Kidney epithelial cell (primary cell): ENCODE measurements around the gene TENM4. TPM values are rescaled to one million over a fixed set of nuclear protein-coding genes. Genes with fewer than 3 reads are reported as not detected.

Source experiments
- DNase-seq: peaks from one replicate; pipeline ENCODE4 v3.0.0-alpha.2; 2010; ENCODE audit warnings: low read depth
- H3K27me3 ChIP-seq: 2 replicates; pipeline ENCODE4 v1.6.0; 2011; ENCODE audit warnings: low read length; ENCODE audit not compliant: control insufficient read depth, insufficient read depth
- H3K36me3 ChIP-seq: 2 replicates; pipeline ENCODE4 v1.5.1; 2011; ENCODE audit warnings: low read length; ENCODE audit not compliant: control insufficient read depth, insufficient read depth
- H3K4me3 ChIP-seq: 2 replicates; pipeline ENCODE4 v1.5.1; 2011; ENCODE audit warnings: low read depth, mild to moderate bottlenecking, control low read depth, low read length
- total RNA-seq: library from RNA; depleted of rRNA; stranded (reverse); fragments of >200 nt; gene quantifications from 2 replicates; pipeline ENCODE4 v1.2.3, GENCODE V29; 2015
- TF ChIP-seq, protein P1 (sequence below): IDR thresholded peaks from 2 replicates; pipeline ENCODE4 v1.5.1; 2011; ENCODE audit warnings: mild to moderate bottlenecking, moderate library complexity, low read length, control low read depth, inconsistent platforms; ENCODE audit not compliant: insufficient read depth, poor library complexity, severe bottlenecking

Gene TENM4
- total RNA-seq, 1 donor from 2014 or later = 35.3 TPM

GRCh38 chr11:79089601-79090000 is 351.2 kb downstream of the TENM4 start:
- H3K4me3 ChIP-seq = no peak overlapping the region
- no peaks in the 10 kb centered on the region for H3K36me3 ChIP-seq
- DNase-seq = no peak
- no peaks in the 10 kb centered on the region for H3K27me3 ChIP-seq
- TF ChIP-seq, protein P1, sequence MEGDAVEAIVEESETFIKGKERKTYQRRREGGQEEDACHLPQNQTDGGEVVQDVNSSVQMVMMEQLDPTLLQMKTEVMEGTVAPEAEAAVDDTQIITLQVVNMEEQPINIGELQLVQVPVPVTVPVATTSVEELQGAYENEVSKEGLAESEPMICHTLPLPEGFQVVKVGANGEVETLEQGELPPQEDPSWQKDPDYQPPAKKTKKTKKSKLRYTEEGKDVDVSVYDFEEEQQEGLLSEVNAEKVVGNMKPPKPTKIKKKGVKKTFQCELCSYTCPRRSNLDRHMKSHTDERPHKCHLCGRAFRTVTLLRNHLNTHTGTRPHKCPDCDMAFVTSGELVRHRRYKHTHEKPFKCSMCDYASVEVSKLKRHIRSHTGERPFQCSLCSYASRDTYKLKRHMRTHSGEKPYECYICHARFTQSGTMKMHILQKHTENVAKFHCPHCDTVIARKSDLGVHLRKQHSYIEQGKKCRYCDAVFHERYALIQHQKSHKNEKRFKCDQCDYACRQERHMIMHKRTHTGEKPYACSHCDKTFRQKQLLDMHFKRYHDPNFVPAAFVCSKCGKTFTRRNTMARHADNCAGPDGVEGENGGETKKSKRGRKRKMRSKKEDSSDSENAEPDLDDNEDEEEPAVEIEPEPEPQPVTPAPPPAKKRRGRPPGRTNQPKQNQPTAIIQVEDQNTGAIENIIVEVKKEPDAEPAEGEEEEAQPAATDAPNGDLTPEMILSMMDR = no peak

GRCh38 chr11:79088967-79089366 is 351.9 kb downstream of the TENM4 start:
- DNase-seq = no peak
- no peaks in the 10 kb centered on the region for H3K36me3 ChIP-seq
- TF ChIP-seq, protein P1 = no peak
- no peak overlapping the region for H3K4me3 ChIP-seq
- H3K27me3 ChIP-seq = no peaks in the 10 kb centered on the region

DNA sequence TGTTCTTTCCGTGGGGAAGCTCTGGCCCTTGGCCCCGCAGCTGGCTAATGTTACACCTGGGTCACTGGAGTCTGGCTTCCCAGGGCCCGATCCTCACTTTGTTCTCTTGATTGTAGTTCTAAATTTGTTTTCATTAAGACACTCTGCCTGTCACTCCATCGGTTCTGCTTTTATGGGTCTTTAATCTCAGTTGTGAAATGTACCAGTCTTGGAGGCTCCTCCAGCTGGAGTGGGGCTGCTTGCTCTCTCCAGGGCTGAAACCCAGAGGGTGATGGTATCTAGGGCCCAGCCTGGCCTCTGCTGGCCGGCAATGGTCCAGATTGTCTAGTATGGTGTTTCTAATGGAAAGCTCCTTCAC is 352.9 kb downstream of the TENM4 start:
- TF ChIP-seq, protein P1 = peak; percentile 13
- no peak for DNase-seq
- Histone ChIP-seq H3K36me3 (no peaks in the 10 kb centered on the region), H3K27me3 (no peaks in the 10 kb centered on the region), H3K4me3 (no peak overlapping the region)

- no peaks in the 10 kb centered on the region for H3K36me3 ChIP-seq
- H3K4me3 ChIP-seq = no peak overlapping the region
- TF ChIP-seq, protein P1 = no peak
- H3K27me3 ChIP-seq = no peaks in the 10 kb centered on the region
- peak; percentile 74 for DNase-seq
Measured at GRCh38 chr11:79087238-79087960, 353.4 kb downstream of the TENM4 start.

- no peaks in the 10 kb centered on the region for H3K36me3 ChIP-seq
- no peak for DNase-seq
- H3K27me3 ChIP-seq = no peaks in the 10 kb centered on the region
- H3K4me3 ChIP-seq = no peak overlapping the region
- TF ChIP-seq, protein P1 = no peak
Measured at GRCh38 chr11:79086056-79086455, 354.8 kb downstream of the TENM4 start.

GRCh38 chr11:79084382-79084781 is 356.4 kb downstream of the TENM4 start:
- no peak overlapping the region for H3K4me3 ChIP-seq
- H3K36me3 ChIP-seq = no peaks in the 10 kb centered on the region
- no peaks in the 10 kb centered on the region for H3K27me3 ChIP-seq
- TF ChIP-seq, protein P1 = no peak
- DNase-seq = no peak
